AG04450 (cell line): ENCODE measurements around the gene DDAH1. TPM values are rescaled to one million over a fixed set of nuclear protein-coding genes. Genes with fewer than 3 reads are reported as not detected.

Source experiments
- CTCF ChIA-PET: fragments of 300-600, 350-600 bp; formaldehyde crosslinking; extraction: SDS; loops from one replicate; lab custom pipeline; 2022; ENCODE audit warnings: antibody characterized with exemption, inconsistent platforms; lab: Charles Lee
- POLR2A ChIA-PET: fragments of 350-600 bp; formaldehyde crosslinking; extraction: SDS; loops from one replicate; lab custom pipeline; 2021; ENCODE audit warnings: antibody characterized with exemption, inconsistent platforms; lab: Yijun Ruan, JAX
- DNase-seq: peaks from one replicate; pipeline ENCODE4 v3.0.0-alpha.2; 2011; ENCODE audit warnings: low read depth, low spot score
- H3K27ac ChIP-seq: one replicate; pipeline ENCODE4 v1.5.1; 2012; ENCODE audit warnings: low read depth, low read length, control low read depth
- H3K27me3 ChIP-seq: one replicate; pipeline ENCODE4 v1.6.0; 2012; ENCODE audit warnings: low read length; ENCODE audit not compliant: control insufficient read depth, insufficient read depth
- H3K4me3 ChIP-seq: 2 replicates; pipeline ENCODE4 v1.5.1; 2011; ENCODE audit warnings: mild to moderate bottlenecking, low read depth, low read length, control low read depth
- H3K9me3 ChIP-seq: 2 replicates; pipeline ENCODE4 v1.5.1; 2012; ENCODE audit warnings: low read length; ENCODE audit not compliant: control insufficient read depth, insufficient read depth
- polyA plus RNA-seq: library from polyadenylated mRNA; depleted of rRNA; stranded (reverse); fragments of >200 nt; gene quantifications from 2 replicates; pipeline ENCODE4 v1.2.3, GENCODE V29; 2011
- TF ChIP-seq, protein P1 (sequence below): IDR thresholded peaks from 2 replicates; pipeline ENCODE4 v1.5.1; 2011; ENCODE audit warnings: low read depth, low read length, control low read depth, inconsistent platforms

DDAH1 gene
- polyA plus RNA-seq, 1 experiment, result 102 TPM

DNA sequence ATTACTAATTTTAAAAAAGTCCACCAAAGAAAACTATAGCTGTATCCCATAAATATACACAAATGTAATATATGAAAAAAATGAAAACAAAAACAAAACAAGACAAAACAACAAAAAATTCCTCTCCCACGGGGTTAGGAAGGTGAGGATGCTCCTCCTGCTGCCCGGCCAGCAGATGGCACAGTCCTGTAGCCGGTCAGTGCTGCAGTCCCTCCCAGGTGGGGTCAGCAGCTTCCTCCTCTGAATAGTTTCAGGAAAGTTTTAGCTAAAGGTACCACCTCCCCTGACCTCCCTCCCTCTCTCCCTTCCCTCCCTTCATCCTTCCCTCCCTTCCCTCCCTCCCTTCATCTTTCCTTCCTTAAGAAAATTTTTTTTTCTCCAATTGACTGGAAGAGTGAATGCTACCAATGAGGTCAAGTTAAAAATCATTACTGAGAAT lies 120.7 kb downstream of the DDAH1 start:
- TF ChIP-seq, protein P1, sequence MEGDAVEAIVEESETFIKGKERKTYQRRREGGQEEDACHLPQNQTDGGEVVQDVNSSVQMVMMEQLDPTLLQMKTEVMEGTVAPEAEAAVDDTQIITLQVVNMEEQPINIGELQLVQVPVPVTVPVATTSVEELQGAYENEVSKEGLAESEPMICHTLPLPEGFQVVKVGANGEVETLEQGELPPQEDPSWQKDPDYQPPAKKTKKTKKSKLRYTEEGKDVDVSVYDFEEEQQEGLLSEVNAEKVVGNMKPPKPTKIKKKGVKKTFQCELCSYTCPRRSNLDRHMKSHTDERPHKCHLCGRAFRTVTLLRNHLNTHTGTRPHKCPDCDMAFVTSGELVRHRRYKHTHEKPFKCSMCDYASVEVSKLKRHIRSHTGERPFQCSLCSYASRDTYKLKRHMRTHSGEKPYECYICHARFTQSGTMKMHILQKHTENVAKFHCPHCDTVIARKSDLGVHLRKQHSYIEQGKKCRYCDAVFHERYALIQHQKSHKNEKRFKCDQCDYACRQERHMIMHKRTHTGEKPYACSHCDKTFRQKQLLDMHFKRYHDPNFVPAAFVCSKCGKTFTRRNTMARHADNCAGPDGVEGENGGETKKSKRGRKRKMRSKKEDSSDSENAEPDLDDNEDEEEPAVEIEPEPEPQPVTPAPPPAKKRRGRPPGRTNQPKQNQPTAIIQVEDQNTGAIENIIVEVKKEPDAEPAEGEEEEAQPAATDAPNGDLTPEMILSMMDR, result peak; percentile 68
- H3K4me3 ChIP-seq, result no peak overlapping the region
- H3K27ac ChIP-seq, result peak overlapping the region; percentile 69
- ChIA-PET CTCF (interaction anchor here (0.8 to 2.2 kb wide), 20 partner anchors 11 to 400 kb away, joined by 3 to 19 read pairs (median 4); partner anchors contain the start of gene DDAH1), POLR2A (interaction anchor here (0.6 to 1.4 kb wide), 4 partner anchors 29 to 239 kb away, joined by 3 to 4 read pairs (median 4); partner anchors contain the start of gene CCN1)
- H3K27me3 ChIP-seq, result no peaks in the 10 kb centered on the region
- H3K9me3 ChIP-seq, result no peaks in the 10 kb centered on the region
- DNase-seq, result no peak

DNA sequence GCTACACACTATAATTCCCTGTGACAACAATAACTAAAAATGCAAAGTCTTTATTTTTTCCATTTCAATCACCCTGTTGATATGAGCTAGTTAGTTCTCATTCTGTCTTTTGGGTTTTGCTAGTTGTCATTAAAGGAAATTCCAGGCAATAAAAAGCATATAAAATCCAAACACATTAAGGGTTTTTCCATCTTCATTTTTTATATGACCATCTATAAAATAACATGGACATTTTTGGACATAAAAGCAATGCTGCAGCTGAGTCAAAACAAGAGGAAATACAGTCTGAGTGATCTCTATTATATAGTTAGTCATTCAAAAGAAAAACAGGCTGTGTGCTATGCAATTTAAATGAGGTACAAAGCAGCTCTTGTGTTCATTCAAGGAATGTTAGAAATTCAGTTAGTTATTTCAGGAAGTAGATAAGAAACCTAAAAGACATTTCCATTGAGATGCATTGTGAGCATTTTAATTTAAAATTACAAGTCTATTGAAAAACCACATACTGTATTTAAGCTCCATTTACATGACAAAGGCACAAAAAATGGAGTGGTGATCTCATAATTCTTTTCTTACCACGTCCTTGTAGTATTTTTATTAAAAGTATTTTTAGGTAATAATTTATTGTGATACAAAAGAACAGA lies 121.2 kb downstream of the DDAH1 start:
- DNase-seq, result no peak
- ChIA-PET CTCF (interaction anchor here (0.8 to 2.2 kb wide), 20 partner anchors 12 to 399 kb away, joined by 3 to 19 read pairs (median 4); partner anchors contain the start of gene DDAH1), POLR2A (interaction anchor here (0.6 to 1.4 kb wide), 7 partner anchors 13 to 240 kb away, joined by 3 to 7 read pairs (median 4); partner anchors contain the start of gene CCN1)
- no peak overlapping the region for H3K4me3 ChIP-seq
- no peaks in the 10 kb centered on the region for H3K9me3 ChIP-seq
- no peaks in the 10 kb centered on the region for H3K27me3 ChIP-seq
- TF ChIP-seq, protein P1, result no peak
- no peak overlapping the region for H3K27ac ChIP-seq

DNA sequence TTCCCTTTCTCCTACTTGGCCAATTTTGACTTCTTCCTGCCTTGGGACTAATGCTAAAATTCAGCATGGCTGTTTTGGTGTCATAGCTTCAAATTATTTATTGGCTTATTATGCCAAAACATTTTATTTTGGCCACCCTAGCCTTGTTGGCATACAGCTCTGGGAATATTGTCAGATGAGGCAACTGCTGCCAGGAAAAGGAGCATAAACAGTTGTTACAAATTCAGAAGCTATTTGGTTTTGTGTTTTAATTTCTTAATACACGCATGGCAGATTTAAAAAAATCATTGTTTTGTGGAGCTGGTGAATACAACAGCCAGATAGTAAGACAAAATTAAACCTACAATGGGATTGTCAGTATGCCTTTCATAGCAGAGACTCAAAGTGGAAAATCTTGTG lies 121.7 kb downstream of the DDAH1 start:
- no peak for DNase-seq
- CTCF ChIA-PET, result interaction anchor here (0.9 to 2.2 kb wide), 12 partner anchors 13 to 349 kb away, joined by 3 to 19 read pairs (median 5); partner anchors contain the start of gene DDAH1
- H3K9me3 ChIP-seq, result no peaks in the 10 kb centered on the region
- no peak overlapping the region for H3K27ac ChIP-seq
- no peaks in the 10 kb centered on the region for H3K27me3 ChIP-seq
- TF ChIP-seq, protein P1, result no peak
- no peak overlapping the region for H3K4me3 ChIP-seq
- POLR2A ChIA-PET, result interaction anchor here (0.7 to 1.0 kb wide), 3 partner anchors 13 to 240 kb away, joined by 3 to 7 read pairs (median 5); no protein-coding TSS in a partner anchor

DNA sequence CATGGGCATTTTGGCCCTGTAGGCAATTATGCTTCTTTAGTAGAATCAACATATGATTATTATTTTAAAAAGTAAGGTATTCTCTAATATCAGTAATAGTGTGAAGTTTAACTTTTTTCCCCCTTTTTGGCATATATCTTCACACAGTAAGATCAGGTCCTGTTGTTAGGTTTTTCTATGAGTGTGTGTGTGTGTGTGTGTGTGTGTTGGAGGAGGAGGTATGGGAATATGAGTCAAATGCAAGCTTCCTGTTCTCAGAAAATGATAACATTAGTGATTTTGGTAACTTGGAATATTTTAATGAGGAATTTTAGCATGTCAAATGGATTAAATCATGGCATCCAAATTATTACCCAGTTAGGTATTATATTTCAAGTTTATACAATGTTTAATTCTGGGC lies 122.8 kb downstream of the DDAH1 start:
- CTCF ChIA-PET, result interaction anchor here (0.6 to 2.1 kb wide), 3 partner anchors 12 to 350 kb away, joined by 3 to 10 read pairs (median 3); no protein-coding TSS in a partner anchor
- POLR2A ChIA-PET, result interaction anchor here (0.7 kb wide), 1 partner anchor 122 kb away, joined by 3 read pairs; no protein-coding TSS in a partner anchor
- TF ChIP-seq, protein P1, result no peak
- Histone ChIP-seq H3K9me3 (no peaks in the 10 kb centered on the region), H3K27me3 (no peaks in the 10 kb centered on the region), H3K4me3 (no peak overlapping the region), H3K27ac (no peak overlapping the region)
- DNase-seq, result no peak

DNA sequence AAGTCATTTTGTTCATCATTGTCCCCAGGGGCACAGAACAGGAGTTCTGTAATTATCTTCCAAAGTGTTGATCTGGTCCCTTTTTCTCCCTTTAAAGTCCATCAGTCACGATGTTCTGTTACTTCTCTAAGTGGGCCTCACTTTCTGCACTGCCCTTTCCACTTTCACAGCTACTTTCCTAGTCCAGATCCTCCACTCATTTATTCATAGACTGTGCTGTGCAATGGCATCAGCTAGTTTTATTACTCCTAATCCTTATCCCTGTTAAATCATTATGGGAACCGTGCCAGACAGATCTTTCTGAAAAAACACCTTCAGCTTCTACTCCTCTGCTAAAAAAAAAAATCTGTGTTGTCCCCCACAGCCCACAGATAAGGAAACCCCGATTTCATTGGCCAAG lies 124.5 kb downstream of the DDAH1 start:
- Histone ChIP-seq H3K4me3 (no peak overlapping the region), H3K27me3 (no peaks in the 10 kb centered on the region), H3K27ac (no peak overlapping the region), H3K9me3 (no peaks in the 10 kb centered on the region)
- no peak for DNase-seq
- CTCF ChIA-PET, result interaction anchor here (1.1 kb wide), 1 partner anchor 353 kb away, joined by 4 read pairs; no protein-coding TSS in a partner anchor
- TF ChIP-seq, protein P1, result no peak
- POLR2A ChIA-PET, result no interaction called here
